Esophagus squamous epithelium (tissue), 4 donors: ENCODE data around the gene SLC4A4.

Source experiments
- POLR2A ChIP-seq, 4 donors: fragments of 450-650 bp; IDR thresholded peaks; one replicate each; pipeline ENCODE4 v1.6.1; 2017; ENCODE audit warnings: antibody characterized with exemption in 4 of 4, mild to moderate bottlenecking in 4 of 4, moderate library complexity in 3 of 4
- TF ChIP-seq, protein P1 (sequence below), 6 experiments: fragments of 450-650 bp in 4 of 6; fragments of 200-600 bp in 2 of 6; sonication (generic) in 2 of 6; IDR thresholded peaks; one replicate each; pipeline ENCODE4 v1.5.1; 2016 to 2019; ENCODE audit warnings: antibody characterized with exemption in 6 of 6, mild to moderate bottlenecking in 4 of 6, moderate library complexity in 4 of 6

DNA sequence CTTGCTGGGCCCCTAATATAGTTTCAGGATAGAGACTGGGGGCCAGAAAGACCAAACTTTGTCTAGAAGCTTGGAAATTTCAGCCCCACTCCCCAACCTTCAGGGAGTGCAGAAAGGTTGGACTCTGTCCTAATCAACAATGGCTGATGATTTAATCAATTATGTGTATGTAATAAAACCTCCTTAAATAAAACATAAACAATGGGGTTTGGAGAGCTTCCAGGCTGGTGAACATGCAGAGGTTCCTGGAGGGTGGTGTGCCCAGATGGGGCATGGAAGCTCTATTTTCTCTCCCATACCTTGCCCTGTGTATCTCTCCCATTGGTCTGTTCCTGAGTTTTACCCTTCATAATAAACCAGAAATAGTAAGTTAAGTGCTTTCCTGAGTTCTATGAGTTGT is 270.8 kb downstream of the SLC4A4 start:
- no peak for TF ChIP-seq POLR2A (IDR thresholded peaks at IDR 0.05)
- TF ChIP-seq, protein P1, sequence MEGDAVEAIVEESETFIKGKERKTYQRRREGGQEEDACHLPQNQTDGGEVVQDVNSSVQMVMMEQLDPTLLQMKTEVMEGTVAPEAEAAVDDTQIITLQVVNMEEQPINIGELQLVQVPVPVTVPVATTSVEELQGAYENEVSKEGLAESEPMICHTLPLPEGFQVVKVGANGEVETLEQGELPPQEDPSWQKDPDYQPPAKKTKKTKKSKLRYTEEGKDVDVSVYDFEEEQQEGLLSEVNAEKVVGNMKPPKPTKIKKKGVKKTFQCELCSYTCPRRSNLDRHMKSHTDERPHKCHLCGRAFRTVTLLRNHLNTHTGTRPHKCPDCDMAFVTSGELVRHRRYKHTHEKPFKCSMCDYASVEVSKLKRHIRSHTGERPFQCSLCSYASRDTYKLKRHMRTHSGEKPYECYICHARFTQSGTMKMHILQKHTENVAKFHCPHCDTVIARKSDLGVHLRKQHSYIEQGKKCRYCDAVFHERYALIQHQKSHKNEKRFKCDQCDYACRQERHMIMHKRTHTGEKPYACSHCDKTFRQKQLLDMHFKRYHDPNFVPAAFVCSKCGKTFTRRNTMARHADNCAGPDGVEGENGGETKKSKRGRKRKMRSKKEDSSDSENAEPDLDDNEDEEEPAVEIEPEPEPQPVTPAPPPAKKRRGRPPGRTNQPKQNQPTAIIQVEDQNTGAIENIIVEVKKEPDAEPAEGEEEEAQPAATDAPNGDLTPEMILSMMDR (IDR thresholded peaks at IDR 0.05) = no peak
